Hair follicular keratinocyte (primary cell): Measurements from ENCODE around the gene IGFBP4. TPM values are rescaled to one million over a fixed set of nuclear protein-coding genes. Genes with fewer than 3 reads are reported as not detected.

Source experiments
- total RNA-seq: library from RNA; depleted of rRNA; stranded (reverse); fragments of >200 nt; gene quantifications from 2 replicates; pipeline ENCODE4 v1.2.3, GENCODE V29; 2015

IGFBP4 gene
- 6.4 and 15.5 TPM in 2 replicates for total RNA-seq

DNA sequence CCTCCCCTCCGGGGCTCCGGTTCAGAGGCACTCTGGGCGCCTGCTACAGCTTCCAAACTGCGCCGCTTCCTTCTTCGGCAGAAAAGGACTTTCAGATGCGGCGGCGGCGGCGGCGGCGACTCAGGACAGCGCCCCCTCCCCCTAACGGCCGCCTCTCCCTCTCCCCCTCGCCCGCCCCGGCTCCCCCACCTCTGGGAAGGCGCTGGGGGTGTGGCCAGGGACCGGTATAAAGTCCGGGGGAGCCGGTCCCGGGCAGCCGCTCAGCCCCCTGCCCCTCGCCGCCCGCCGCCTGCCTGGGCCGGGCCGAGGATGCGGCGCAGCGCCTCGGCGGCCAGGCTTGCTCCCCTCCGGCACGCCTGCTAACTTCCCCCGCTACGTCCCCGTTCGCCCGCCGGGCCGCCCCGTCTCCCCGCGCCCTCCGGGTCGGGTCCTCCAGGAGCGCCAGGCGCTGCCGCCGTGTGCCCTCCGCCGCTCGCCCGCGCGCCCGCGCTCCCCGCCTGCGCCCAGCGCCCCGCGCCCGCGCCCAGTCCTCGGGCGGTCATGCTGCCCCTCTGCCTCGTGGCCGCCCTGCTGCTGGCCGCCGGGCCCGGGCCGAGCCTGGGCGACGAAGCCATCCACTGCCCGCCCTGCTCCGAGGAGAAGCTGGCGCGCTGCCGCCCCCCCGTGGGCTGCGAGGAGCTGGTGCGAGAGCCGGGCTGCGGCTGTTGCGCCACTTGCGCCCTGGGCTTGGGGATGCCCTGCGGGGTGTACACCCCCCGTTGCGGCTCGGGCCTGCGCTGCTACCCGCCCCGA, at the start of gene IGFBP4:
Gene IGFBP4, plus strand, starts transcription at position 255 of the 792 bp plus-strand sequence. Its CDS starts 286 bp downstream, at position 541.

DNA sequence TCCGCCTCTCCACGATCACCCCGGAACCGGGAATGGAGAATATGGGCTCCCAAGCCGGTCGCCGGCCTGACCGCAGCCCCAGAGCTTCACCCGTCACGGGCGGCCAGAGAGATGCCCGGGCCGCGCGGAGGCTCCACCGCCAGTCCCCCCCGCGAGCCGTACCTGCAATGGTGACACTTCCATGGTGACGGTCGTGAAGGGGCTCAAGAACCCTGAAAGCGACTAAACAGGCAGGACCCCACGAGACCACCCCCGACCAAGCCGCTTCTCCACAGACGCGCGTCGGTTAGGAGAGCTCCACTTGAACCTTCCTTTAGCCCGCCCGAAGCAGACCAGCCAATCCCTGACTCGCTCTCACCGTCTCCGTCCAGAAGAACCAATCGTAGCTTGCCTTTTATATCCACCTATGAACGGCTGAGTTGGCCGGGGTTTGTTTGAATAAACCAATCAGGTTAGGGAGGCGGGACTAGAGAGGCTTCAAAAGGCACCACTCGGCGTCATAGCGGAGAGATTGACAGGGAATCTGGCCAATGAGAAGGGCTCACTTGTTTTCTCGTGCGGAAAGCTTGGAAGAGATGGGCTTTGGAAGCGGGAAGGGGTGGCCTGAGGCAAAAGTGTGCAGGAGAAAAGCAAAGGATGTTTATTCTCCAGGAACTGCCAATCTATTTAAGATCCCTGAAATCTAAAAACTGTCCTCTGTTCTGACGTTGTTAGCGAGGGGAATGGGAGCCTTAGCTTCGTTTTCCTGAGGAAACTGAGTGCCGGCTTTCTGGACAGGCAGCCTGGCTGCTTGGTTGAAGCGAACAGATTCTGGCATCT, 25.4 kb upstream of the IGFBP4 start, which contains the start of gene TOP2A:
Gene TOP2A, minus strand, starts transcription at position 288 of the 819 bp plus-strand sequence. Its CDS starts 105 bp downstream, at position 183.

DNA sequence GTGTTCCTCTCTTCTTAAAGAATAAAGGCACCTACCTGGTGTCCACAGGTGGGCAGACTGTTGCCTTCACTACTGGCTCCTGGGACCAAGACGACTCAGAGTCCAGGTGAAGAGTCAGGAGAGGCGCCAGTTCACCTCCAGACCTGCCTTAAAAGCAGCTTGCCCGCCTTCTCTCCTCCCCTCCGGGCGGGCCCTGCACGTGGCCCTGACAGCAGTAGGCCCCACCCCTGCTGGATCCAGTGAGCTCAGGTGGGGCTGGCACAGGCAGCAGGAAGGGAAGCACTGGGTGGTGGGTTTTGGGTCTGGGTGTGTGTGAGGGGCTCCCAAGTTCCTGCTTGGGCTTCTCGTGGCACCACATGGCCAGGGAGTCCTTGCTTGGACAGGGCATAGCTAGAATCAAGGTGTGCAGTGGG, 58.3 kb downstream of the IGFBP4 start, which contains the start of gene TNS4:
Gene TNS4, minus strand, starts transcription at position 125 of the 413 bp plus-strand sequence. CDS start 5,198 bp downstream, outside the sequence.

Other genes with a start within 250 kb of the IGFBP4 start
- gene WIPF2, start 224.1 kb upstream of the IGFBP4 start, total RNA-seq, result 7.3 and 9.7 TPM in 2 replicates
- 13.6 and 40.7 TPM in 2 replicates for gene CDC6, start 155.6 kb upstream of the IGFBP4 start, total RNA-seq
- gene RARA, start 134.3 kb upstream of the IGFBP4 start, total RNA-seq, result 16.9 and 18.9 TPM in 2 replicates
- not detected in 2 replicates for gene GJD3, start 78.7 kb upstream of the IGFBP4 start, total RNA-seq
- 35.8 and 125 TPM in 2 replicates for gene TOP2A, start 25.6 kb upstream of the IGFBP4 start, total RNA-seq
- gene TNS4, start 58.2 kb downstream of the IGFBP4 start, total RNA-seq, result 286 and 305 TPM in 2 replicates
- not detected in 2 replicates for gene CCR7, start 122.0 kb downstream of the IGFBP4 start, total RNA-seq
- 58.8 and 64.9 TPM in 2 replicates for gene SMARCE1, start 204.4 kb downstream of the IGFBP4 start, total RNA-seq
- 0.11 and 0.47 TPM in 2 replicates for gene KRT222, start 221.7 kb downstream of the IGFBP4 start, total RNA-seq